ENCODE results near the gene NLRC4. TPM values are rescaled to one million over a fixed set of nuclear protein-coding genes. Genes with fewer than 3 reads are reported as not detected.
"Not testable (repeated sequence)": the region's sequence is repeated elsewhere in the genome, so short reads cannot be mapped to it uniquely, and the experiment has no call there.

NLRC4 gene
- total RNA-seq, 2 donors from 2014 or later = 0.10 to 0.32 TPM

- no peak overlapping the region for H3K4me3 Mint-ChIP-seq
- H3K36me3 Mint-ChIP-seq (ENCODE audit: low read depth) = peaks cover 4% of the 10 kb centered on the region
- H3K4me1 Mint-ChIP-seq = no peaks in the 10 kb centered on the region
- DNase-seq (no peak), ATAC-seq (no peak)
- H3K9me3 ChIP-seq (ENCODE audit: control insufficient read depth, low read length, poor library complexity, severe bottlenecking) = no peaks in the 10 kb centered on the region
- no peaks in the 10 kb centered on the region for H3K27me3 Mint-ChIP-seq
- H3K27ac Mint-ChIP-seq = no peak overlapping the region
Observed at GRCh38 chr2:32235315-32235714, 29.4 kb downstream of the NLRC4 start.

- no peak overlapping the region for H3K4me3 Mint-ChIP-seq
- H3K4me1 Mint-ChIP-seq = peaks cover 4% of the 10 kb centered on the region
- H3K9me3 ChIP-seq (ENCODE audit: control insufficient read depth, low read length, poor library complexity, severe bottlenecking) = no peaks in the 10 kb centered on the region
- DNase-seq = no peak
- H3K27me3 Mint-ChIP-seq = no peaks in the 10 kb centered on the region
- no peaks in the 10 kb centered on the region for H3K36me3 Mint-ChIP-seq (ENCODE audit: low read depth)
- H3K27ac Mint-ChIP-seq = no peak overlapping the region
- ATAC-seq = no peak
Observed at GRCh38 chr2:32231959-32232358, 32.7 kb downstream of the NLRC4 start.

GRCh38 chr2:32229635-32230034, 35.1 kb downstream of the NLRC4 start:
- Mint-ChIP-seq H3K4me1 (peaks cover 4% of the 10 kb centered on the region), H3K36me3 (ENCODE audit: low read depth) (no peaks in the 10 kb centered on the region), H3K27me3 (no peaks in the 10 kb centered on the region), H3K4me3 (no peak overlapping the region), H3K27ac (no peak overlapping the region)
- DNase-seq (no peak), ATAC-seq (no peak)
- no peaks in the 10 kb centered on the region for H3K9me3 ChIP-seq (ENCODE audit: control insufficient read depth, low read length, poor library complexity, severe bottlenecking)

GRCh38 chr2:32228181-32228580, 36.5 kb downstream of the NLRC4 start:
- H3K36me3 Mint-ChIP-seq (ENCODE audit: low read depth) = no peaks in the 10 kb centered on the region
- H3K27me3 Mint-ChIP-seq = no peaks in the 10 kb centered on the region
- DNase-seq (no peak), ATAC-seq (no peak)
- no peak overlapping the region for H3K27ac Mint-ChIP-seq
- H3K4me3 Mint-ChIP-seq = no peak overlapping the region
- H3K9me3 ChIP-seq (ENCODE audit: control insufficient read depth, low read length, poor library complexity, severe bottlenecking) = no peaks in the 10 kb centered on the region
- peaks cover 4% of the 10 kb centered on the region for H3K4me1 Mint-ChIP-seq

GRCh38 chr2:32227492-32227891, 37.2 kb downstream of the NLRC4 start:
- Mint-ChIP-seq H3K27ac (no peak overlapping the region), H3K36me3 (ENCODE audit: low read depth) (peaks cover 2% of the 10 kb centered on the region)

GRCh38 chr2:32222966-32223365, 41.7 kb downstream of the NLRC4 start:
- Mint-ChIP-seq H3K27me3 (no peaks in the 10 kb centered on the region), H3K27ac (no peak overlapping the region), H3K4me3 (no peak overlapping the region), H3K4me1 (peaks cover 3% of the 10 kb centered on the region), H3K36me3 (ENCODE audit: low read depth) (peaks cover 7% of the 10 kb centered on the region)
- ATAC-seq (no peak), DNase-seq (no peak)
- H3K9me3 ChIP-seq (ENCODE audit: control insufficient read depth, low read length, poor library complexity, severe bottlenecking) = no peaks in the 10 kb centered on the region

More at GRCh38 chr2:32227492-32227891, 37.2 kb downstream of the NLRC4 start:
- no peak for DNase-seq
- Mint-ChIP-seq H3K4me3 (no peak overlapping the region), H3K4me1 (peaks cover 4% of the 10 kb centered on the region), H3K27me3 (no peaks in the 10 kb centered on the region)
- no peak for ATAC-seq
- no peaks in the 10 kb centered on the region for H3K9me3 ChIP-seq (ENCODE audit: control insufficient read depth, low read length, poor library complexity, severe bottlenecking)

GRCh38 chr2:32220445-32220844, 44.2 kb downstream of the NLRC4 start:
- no peaks in the 10 kb centered on the region for H3K9me3 ChIP-seq (ENCODE audit: control insufficient read depth, low read length, poor library complexity, severe bottlenecking)
- ATAC-seq (no peak), DNase-seq (no peak)
- H3K27me3 Mint-ChIP-seq = no peaks in the 10 kb centered on the region
- H3K4me1 Mint-ChIP-seq = no peaks in the 10 kb centered on the region
- no peak overlapping the region for H3K27ac Mint-ChIP-seq
- peaks cover 7% of the 10 kb centered on the region for H3K36me3 Mint-ChIP-seq (ENCODE audit: low read depth)
- no peak overlapping the region for H3K4me3 Mint-ChIP-seq

- Mint-ChIP-seq H3K27ac (peak overlapping the region; percentile 43), H3K4me1 (no peaks in the 10 kb centered on the region), H3K27me3 (no peaks in the 10 kb centered on the region), H3K4me3 (no peak overlapping the region), H3K36me3 (ENCODE audit: low read depth) (peaks cover 6% of the 10 kb centered on the region)
- H3K9me3 ChIP-seq (ENCODE audit: control insufficient read depth, low read length, poor library complexity, severe bottlenecking) = no peaks in the 10 kb centered on the region
- DNase-seq (no peak), ATAC-seq (no peak)
Observed at GRCh38 chr2:32212295-32212694, 52.4 kb downstream of the NLRC4 start.

GRCh38 chr2:32210767-32211408, 53.8 kb downstream of the NLRC4 start:
- peaks cover 6% of the 10 kb centered on the region for H3K36me3 Mint-ChIP-seq (ENCODE audit: low read depth)
- DNase-seq = no peak
- no peaks in the 10 kb centered on the region for H3K4me1 Mint-ChIP-seq
- no peaks in the 10 kb centered on the region for H3K27me3 Mint-ChIP-seq
- no peak for ATAC-seq
- H3K27ac Mint-ChIP-seq = peak overlapping the region; percentile 43
- no peak overlapping the region for H3K4me3 Mint-ChIP-seq
- H3K9me3 ChIP-seq (ENCODE audit: control insufficient read depth, low read length, poor library complexity, severe bottlenecking) = no peaks in the 10 kb centered on the region

GRCh38 chr2:32203428-32203827, 61.3 kb downstream of the NLRC4 start:
- not testable (repeated sequence) for ATAC-seq; H3K4me3 Mint-ChIP-seq; H3K27me3 Mint-ChIP-seq; H3K9me3 ChIP-seq (ENCODE audit: control insufficient read depth, low read length, poor library complexity, severe bottlenecking); DNase-seq; H3K4me1 Mint-ChIP-seq; H3K27ac Mint-ChIP-seq
- H3K36me3 Mint-ChIP-seq (ENCODE audit: low read depth) = peaks cover 14% of the 10 kb centered on the region

GRCh38 chr2:32200814-32201213, 63.9 kb downstream of the NLRC4 start:
- no peak overlapping the region for H3K4me3 Mint-ChIP-seq
- no peaks in the 10 kb centered on the region for H3K27me3 Mint-ChIP-seq
- H3K9me3 ChIP-seq (ENCODE audit: control insufficient read depth, low read length, poor library complexity, severe bottlenecking) = no peaks in the 10 kb centered on the region
- peaks cover 9% of the 10 kb centered on the region for H3K4me1 Mint-ChIP-seq
- ATAC-seq (no peak), DNase-seq (no peak)
- H3K27ac Mint-ChIP-seq = no peak overlapping the region
- H3K36me3 Mint-ChIP-seq (ENCODE audit: low read depth) = peaks cover 19% of the 10 kb centered on the region

- no peak overlapping the region for H3K27ac Mint-ChIP-seq
- DNase-seq = no peak
- no peak for ATAC-seq
- H3K27me3 Mint-ChIP-seq = no peaks in the 10 kb centered on the region
- no peak overlapping the region for H3K4me3 Mint-ChIP-seq
- no peaks in the 10 kb centered on the region for H3K9me3 ChIP-seq (ENCODE audit: control insufficient read depth, low read length, poor library complexity, severe bottlenecking)
- H3K4me1 Mint-ChIP-seq = peaks cover 17% of the 10 kb centered on the region
- H3K36me3 Mint-ChIP-seq (ENCODE audit: low read depth) = peaks cover 6% of the 10 kb centered on the region
Observed at GRCh38 chr2:32192418-32192817, 72.3 kb downstream of the NLRC4 start.

- no peak for DNase-seq
- no peaks in the 10 kb centered on the region for H3K9me3 ChIP-seq (ENCODE audit: control insufficient read depth, low read length, poor library complexity, severe bottlenecking)
- Mint-ChIP-seq H3K36me3 (ENCODE audit: low read depth) (peaks cover 6% of the 10 kb centered on the region), H3K27me3 (no peaks in the 10 kb centered on the region), H3K4me3 (no peak overlapping the region), H3K4me1 (peaks cover 20% of the 10 kb centered on the region), H3K27ac (no peak overlapping the region)
- ATAC-seq = no peak
Observed at GRCh38 chr2:32189011-32189410, 75.7 kb downstream of the NLRC4 start.

GRCh38 chr2:32182667-32183066, 82.0 kb downstream of the NLRC4 start:
- H3K36me3 Mint-ChIP-seq (ENCODE audit: low read depth) = peaks cover 4% of the 10 kb centered on the region

More at GRCh38 chr2:32182667-32183066, 82.0 kb downstream of the NLRC4 start:
- ATAC-seq = no peak
- Mint-ChIP-seq H3K4me1 (peaks cover 6% of the 10 kb centered on the region), H3K27ac (no peak overlapping the region), H3K4me3 (no peak overlapping the region), H3K27me3 (no peaks in the 10 kb centered on the region)
- no peaks in the 10 kb centered on the region for H3K9me3 ChIP-seq (ENCODE audit: control insufficient read depth, low read length, poor library complexity, severe bottlenecking)
- no peak for DNase-seq

Measured in T-helper 17 cell (primary cell).